Stimulated activated CD4-positive, alpha-beta T cell treated with anti-CD3 and anti-CD28 coated beads, Interleukin-1b, Interleukin-23, amount 100 ng/mL, for 24 hours (primary cell): ENCODE results near the gene CDC42BPG.
"Not testable (repeated sequence)": the region's sequence is repeated elsewhere in the genome, so short reads cannot be mapped to it uniquely, and the experiment has no call there.

Source experiments
- DNase-seq, 4 experiments: peaks; one replicate each; pipeline ENCODE4 v3.0.0-alpha.2; 2020; ENCODE audit warnings: low read depth in 4 of 4, low spot score in 1 of 4

Gene CDC42BPG

DNA sequence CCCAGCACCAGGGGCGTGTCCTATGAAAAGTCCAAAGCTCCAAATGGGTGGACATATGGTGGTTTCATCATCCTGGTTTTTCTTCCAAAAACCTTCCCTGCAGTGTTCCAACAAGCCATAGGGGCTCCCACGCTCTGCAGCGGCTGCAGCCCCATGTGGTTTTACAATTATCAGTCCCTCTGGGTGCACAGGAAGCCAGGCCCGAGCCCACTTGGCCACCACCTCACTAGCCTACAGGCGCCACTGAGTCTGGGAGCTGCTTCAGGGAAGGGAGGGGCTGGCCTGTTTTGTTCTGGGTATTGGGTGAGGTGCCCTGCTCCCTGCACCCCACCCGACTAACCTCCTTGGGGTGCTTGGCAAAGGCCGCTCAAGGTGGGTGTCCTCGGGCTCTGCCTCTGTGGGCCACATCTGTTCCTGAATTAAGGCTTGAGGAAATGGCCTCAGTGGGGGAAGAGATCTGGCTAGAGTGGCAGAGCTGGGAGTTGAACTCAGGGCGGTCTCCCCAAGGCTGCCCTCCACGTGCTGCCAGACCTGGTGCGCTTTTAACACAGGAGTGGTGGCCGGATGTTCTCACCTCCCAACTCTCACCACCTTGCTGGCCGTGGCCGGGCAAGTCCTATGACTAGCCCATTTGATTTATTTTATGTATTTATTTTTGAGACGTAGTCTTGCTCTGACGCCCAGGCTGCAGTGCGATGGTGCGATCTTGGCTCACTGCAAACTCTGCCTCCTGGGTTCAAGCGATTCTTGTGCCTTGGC, 5.3 kb upstream of the CDC42BPG start:
- no peak for DNase-seq

DNA sequence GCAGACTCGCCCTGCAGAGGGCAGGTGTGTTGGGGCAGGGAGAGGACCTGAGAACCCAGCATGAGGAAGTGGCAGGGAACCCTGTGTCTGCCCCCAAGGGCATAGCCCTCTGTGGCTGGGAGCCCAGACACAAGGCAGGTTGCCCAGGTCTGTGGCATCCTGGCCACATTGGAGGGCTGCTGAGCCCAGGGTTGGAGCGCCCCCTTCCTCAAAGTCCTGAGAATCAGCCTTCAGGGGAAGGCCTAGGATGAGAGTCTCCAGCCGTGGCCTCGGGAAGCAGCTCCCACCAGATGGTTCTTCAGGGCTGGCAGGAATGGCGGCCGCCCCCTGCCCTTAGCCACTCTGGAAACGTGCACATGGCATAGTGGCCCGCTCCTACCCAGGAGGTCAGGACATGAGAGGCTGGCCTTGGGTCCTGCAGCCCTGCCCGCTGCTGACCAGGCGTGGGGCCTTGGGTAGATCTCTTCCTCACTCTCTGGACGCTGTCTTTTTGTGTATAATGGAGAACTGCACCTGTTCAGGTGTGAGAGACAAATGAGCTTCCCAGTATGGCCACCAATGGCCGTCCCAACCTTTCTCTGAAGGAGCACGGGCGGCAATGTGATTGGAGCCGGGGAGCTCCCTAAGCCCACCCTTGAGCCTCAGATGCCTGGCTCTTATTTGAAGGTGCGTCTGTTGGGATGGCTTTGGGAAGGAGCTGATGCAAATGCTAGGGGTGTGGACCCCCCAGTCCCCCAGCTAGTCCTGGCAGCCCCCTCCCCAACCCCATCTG, 4.6 kb upstream of the CDC42BPG start:
- DNase-seq = no peak

DNA sequence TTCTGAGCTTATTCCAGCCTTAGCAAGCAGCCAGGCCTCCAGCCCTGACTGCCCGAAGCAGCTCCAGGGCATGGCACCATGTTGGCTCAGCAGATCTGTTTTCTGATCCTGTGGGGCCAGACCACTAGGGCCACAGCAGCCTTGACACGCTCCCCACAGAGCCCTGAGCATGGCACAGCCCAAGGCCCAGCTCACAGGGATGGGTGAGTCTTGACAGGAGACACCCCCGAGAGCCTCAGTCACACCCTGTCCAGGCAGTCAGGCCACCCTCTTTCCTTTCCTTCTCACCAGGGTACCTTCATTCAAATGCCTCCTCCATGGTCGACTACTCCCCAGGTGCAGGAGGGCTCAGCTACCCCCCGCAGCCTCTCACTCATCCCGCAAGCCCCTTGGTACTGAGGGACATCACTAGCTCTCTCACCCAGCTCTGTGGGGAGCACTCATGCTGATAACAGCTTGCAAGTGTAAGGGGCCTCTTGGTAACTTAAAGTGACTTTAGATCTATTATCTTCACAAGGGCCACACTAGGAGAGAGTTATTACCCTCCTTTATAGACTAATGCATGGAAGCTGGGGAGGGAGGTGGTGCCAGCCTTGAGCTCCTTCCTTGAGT, 3.9 kb upstream of the CDC42BPG start:
- DNase-seq = no peak

DNA sequence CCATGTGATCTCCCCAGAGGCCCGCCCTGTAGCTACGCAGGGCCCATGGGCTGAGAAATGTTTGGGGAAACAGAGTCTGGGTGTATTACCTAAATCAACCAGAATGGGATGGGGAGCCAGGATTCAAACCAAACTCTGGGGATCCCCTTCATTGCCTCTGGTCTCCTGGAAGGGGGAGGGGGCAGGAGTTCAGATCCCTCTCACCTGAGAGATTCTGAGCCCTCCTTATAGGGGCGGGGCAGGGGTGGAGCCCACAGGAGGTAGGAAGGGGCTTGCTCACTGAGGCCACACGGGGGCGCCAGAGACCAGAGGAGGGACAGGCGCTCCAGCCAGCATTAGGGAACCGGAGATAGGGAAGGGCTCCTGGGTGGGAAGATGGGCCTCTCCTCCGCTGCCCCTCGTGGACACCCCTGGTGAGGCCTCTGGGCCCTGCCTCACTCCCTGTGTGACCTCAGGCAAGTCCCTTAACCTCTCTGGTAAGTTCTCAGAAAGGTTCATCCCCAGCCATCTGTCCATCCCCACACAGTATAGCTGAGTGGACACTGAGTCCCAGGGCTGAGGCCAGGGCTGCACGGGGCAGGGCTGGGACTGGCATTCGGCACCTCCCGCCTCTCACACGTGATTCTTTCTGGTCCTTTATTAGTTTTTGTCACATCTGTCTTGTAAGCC, 2.7 kb upstream of the CDC42BPG start:
- DNase-seq = peak; percentile 89 to 95 (median 93)

DNA sequence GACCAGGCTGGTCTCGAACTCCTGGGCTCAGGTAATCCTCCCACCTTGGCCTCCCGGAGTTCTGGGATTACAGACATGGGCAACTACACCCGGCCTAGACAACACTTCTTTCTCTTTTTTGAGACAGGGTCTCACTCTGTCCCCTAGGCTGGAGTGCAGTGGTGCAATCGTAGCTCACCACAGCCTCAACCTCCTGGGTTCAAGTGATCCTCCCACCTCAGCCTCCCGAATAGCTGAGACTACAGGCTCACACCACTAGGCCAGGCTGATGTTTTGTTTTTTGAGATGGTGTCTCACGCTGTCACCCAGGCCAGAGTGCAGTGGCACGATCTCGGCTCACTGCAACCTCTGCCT, 1.3 kb upstream of the CDC42BPG start:
- DNase-seq = not testable (repeated sequence)

DNA sequence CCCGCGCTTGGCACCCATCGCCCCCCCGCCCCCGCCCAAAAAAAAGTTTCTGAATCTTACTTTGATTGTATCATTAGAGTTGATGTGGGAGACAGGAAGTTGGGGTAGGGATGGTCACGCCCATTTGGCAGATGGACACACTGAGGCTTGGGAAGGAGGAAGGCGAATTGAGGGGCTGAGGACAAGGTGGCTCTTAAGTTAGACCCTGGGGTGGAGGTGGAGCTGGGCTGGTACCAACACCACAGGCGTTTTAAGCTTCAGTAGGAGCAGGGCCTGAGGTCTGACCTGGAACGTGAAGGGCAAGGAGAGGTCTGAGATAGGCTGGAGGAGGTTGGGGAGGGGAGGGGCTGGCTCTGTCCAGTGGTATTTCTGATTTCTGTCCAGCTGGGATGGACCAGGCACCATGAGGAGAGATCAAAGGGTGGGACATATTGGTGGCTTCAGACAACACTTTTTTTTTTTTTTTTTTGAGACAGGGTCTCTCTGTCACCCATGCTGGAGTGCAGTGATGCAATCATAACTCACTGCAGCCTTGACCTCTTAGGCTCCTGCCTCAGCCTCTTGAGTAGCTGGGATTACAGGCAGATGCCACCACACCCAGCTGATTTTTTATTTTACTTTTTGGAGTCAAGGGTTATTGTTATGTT, 799 bp upstream of the CDC42BPG start:
- no peak for DNase-seq

DNA sequence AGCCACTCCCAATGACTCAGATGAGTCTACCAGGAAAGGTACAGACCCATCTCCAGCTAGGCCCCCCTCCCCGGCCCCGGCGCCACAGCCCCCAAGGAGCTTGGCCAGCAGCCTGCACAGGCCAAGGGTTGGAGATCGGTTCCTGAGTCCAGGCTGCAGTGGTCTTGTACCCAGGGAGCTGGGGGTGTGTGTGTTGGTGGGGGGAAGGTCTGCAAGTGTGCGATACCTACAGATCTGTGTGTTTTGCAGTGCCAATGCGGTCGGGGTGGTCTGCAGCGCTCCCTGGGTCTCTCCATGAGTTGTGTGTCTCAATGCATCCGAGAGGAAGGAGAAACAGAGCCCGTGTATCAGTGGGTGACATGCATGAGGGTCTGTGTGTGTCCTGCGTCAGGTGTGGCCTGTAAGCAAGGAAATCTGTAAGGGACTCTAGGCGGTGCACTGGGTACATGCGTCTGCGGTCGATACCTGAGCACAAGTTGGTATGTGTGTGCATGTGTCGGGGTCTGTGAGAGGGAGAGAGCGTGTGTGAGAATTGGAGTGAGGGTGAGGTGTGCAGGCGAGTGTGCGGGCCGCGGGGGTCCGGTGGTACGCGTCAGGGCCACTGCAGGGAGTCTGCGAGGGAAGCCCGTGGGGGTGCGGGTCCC, 645 bp downstream of the CDC42BPG start:
- no peak for DNase-seq

DNA sequence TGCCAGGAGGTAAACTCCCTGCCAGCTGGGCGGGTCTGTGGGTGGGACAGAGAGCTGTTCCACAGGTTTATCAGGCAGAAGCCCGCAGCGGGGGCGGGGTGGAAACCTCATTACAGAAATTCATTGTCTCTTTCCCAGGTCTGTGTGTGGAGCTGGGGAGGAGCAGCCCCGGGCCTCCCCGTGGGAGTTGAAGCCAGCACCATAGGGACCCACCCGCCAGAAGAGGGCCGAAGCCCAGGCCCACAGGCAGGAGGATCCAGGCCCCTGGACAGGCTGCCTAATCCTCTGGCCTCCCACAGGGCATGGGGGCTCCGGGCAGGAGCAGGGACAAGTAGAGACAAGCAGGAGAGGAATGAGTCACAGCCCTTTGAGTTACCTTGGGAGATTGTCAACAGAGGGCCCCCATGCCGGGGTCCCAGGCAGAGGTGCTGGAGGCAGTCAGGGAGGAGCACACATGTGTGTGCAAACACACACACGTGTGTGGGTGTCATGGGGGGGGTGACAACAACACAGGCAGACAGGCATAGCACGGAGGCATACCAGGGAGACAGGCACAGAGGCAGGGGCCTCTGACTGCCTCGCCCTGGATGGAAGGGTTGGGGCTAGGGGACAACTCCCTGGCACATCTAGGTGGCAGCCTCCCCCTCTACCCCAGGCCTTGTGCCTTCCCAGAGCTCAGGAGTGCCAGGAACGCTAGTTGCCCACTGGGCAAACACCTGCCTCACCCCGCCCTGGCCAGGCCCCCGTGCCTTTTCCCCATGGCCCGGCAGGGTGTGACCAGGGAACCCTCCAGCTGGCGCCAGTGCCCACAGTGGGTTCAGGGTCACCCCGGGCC, 1.4 kb downstream of the CDC42BPG start:
- no peak for DNase-seq

DNA sequence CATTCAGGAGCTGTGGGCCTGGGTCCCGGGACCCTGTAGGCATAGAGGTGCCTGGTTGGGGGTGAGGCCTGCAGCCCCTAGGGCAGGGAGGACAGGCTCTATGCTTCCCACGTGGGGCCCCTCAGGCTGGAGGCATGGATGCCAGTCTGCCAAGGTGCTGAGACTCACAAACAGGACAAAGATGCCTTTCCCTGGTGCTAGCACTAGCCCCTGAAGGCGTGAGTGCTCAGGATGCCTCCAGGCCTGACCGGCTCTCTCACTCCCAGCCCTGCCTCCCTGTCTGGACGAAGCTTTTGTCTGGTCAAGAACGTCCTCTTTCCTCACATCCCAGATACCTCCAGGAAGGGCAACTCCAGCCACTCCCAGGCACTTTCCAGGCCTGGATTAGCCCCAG, 2.1 kb downstream of the CDC42BPG start:
- DNase-seq = no peak

DNA sequence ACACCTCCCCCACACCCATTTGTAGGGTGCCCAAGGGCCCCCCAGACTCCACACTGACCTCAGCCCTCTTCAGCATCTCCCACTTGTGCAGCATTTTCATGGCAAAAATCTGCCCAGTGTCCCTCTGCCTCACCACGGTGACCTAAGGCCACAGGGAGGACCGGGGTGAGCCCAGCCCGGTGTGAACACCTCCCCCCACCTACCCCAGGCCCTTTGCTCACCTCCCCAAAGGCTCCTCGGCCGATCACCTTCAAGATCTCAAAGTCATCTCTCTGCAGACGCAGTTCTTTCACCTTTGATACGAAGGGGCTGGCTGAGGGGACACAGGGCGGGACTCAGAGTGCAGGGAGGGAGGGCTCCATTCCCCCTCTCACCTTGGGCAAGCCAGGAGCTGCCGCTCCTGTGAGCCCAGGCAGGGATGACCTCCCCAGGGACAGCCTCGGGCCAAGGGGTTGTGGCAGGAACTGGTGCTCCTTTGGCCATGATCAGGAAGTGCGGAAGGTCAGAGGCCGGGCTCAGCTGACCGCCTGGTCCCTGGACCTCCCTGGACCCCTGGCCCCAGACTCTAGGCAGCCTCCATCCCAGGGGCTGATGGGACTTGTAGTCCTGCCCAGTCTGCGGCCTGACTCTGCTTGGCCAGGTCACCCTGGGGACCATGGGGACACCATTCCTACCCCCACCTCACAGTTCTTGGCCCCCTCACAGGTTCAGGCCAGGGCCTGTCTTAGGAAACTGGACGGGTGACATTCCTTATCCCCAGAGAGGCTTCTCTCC, 2.7 kb downstream of the CDC42BPG start:
- DNase-seq = no peak

DNA sequence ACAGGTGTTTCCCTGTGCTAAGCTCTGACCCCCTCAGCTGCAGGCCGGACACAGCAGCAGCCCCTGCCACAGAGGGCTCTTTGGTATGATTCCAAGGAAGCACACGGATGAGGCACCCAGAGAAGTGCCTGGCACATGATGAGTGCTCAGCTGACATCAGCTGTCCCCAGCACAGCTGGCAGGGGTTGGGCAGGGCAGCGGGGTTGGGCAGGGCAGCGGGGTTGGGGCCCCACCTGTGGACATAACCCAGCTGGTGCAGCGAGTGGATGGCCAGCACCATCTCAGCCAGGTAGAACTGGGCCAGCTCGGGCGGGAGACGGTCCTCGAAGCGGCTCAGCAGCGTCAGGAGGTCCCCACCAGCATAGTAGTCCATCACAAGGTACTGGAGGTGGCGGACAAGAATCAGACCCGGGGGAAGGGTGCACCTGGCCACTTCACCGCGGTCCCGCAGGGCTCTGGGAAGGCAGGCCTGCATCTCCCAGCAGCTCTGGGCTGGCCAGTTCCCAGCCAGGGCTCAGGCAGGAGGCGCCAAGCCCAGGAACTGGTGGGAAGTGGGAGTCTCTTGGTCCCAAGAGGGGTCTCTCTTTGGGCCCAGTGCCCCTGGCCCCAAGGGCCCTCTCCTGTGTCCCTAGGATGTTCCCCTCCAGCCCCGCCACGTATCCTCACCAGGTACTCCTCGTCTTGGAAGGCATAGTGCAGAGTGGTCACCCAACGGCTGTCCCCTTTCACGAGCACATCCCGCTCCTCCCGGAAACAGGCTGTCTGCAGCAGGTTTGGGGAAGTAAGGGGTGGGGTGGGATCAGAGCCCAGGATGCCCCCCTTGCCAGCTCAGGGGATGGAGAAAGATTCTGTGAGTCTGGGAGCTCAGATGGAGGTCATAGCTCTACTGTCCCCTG, 4.3 kb downstream of the CDC42BPG start:
- no peak for DNase-seq

DNA sequence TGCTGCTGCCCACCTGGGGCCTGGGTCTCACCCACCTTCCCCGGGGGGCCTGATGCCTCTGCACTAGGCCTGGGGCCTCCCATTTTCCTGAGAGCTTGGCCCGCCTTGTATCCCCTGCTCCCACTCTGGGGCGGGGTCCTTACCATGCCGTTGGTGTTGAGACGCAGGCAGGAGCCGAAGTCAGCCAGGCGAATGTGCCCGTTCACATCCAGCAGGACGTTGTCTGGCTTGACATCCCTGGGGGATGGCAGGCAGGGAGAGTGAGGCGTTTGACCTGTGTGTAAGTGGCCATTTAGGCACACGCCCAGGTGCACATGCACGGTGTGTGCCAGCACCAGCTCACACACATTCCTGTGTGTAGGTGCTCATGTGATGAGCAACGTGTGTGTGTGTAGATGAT, 5.1 kb downstream of the CDC42BPG start:
- no peak for DNase-seq

DNA sequence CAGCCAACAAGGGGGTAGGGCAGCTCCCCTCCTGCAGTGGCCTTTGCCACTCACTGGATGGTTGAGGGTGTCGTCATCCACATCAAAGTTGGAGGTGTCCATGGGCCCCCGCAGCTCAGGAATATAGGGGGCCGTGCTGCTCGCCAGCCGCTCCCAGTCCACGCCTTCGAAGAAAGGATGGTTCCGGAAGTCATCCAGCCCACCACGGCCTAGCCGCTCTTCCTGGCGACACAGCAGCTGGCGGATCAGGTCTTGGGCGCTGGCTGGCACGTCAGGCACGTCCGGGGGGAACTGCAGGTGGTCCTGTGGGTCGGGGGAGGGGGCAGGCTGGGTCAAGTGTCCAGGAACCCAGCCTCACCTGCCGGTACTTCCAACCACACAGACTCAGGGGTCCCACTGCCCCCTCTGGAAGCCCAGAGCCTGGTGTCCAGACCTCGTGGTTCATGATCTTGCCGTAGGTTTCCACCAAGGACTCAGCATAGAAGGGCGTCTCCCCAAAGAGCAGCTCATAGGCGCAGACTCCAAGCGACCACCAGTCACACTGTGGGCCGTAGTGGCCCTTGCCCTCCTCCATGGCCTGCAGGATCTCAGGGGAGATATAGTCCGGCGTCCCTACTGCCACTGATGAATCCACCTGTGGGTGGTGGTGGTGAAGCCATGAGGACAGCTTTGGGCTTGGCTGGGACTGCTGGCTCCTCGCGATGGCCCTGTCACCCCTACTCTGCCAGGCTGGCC, 5.7 kb downstream of the CDC42BPG start:
- no peak for DNase-seq

DNA sequence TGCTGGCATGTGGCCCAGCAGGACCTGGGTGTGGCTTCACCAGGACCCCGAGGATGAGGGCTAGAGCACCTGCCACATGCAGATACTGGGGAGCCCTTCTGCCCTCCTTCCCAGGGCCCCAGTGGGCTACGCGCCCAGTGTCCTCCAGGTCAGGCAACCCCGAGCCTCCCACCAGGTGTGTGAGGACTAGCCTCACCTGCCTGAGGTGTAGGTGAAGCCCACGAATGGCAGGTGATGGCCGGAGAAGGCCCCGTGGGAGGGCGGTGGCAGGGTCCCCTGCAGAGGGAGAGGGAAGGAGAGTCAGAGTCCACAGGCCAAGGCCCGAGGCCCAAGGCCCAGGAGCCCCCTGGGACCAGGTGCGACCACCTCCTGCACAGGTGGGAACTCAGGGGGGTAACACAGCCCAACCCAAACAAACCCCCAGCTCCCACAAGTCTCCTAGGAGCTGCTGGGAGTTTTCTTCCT, 6.5 kb downstream of the CDC42BPG start:
- no peak for DNase-seq

DNA sequence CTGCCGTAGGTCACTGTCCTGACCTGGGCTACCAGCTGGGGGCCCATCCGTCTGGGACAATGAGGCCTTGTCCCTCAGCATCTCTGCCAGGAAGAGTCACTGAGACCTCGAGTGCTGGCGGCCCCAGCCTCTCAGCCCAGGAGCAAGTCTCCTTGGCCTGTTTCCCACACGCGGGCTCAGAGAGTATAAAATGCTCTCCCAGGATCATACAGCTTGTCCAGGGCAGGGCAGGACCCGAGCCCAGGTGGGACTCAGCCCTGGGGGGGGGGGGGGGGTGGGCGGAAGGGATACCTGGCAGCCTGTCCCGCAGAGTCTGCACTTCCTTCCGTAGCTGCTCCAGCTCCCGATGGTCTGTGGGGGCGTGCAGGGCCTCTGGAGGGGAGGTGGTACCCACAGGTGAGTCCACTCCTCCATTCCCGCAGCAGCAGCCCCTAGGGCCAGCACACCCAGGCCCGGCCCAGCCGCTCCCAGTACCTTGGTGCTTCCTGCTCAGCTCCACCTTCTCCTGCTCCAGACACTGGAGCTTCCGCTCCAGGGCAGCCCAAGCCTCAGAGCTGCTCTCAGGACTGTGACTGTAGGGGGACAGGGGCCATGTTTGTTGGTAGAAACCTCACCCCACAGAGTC, 7.9 kb downstream of the CDC42BPG start:
- no peak for DNase-seq

DNA sequence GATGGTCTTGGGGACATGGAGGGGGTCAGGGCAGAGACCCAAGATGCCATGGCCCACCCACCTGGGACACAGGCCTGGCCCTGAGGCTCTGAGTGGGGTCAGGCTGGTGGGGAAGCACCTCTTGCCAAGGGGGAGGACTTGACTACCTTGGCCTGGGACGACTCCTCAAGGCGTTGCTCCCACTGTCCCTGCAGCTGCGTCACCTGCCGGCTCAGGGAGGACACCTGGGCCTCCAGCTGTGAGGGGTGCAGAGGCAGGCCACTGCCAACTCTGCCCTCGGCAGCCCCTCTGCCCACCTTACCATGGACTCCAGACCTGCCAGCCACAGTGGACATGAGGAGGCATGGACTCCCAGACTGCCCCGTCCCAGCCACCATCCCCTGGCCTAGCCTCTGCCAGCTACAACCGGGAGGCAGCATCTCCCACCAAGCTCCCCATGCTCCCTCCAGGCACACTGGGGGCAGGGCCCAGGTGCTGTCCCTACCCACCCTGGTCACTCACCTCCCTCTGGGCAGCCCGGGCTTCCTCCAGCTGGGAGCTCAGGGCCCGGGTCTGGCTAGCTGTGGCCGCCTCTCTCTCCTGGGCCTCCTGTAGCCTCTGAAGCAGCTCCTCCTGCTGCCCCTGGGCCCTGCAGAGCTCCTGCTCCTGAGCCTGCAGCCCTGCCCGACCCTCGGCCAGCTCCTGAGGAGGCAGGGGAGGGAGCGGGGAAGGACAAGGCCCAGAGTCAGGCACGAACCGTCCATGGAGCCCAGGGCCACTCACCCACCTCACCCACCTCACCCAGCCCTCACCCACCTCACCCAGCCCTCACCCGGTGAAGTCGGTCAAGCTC, 8.6 kb downstream of the CDC42BPG start:
- DNase-seq = no peak
